ENCODE data around the gene EGLN3. TPM values are rescaled to one million over a fixed set of nuclear protein-coding genes. Genes with fewer than 3 reads are reported as not detected.

The EGLN3 gene
- total RNA-seq, 1 experiment from 2014 or later: 3.2 TPM

- no peak overlapping the region for H3K4me2 ChIP-seq (ENCODE audit: low read length)
- intact Hi-C loops (cut with micrococcal nuclease): no loop called here
- CTCF ChIA-PET: no interaction called here
Observed at GRCh38 chr14:33952541-33952940, 1.7 kb upstream of the EGLN3 start.

GRCh38 chr14:33951183-33951840 is 438 bp upstream of the EGLN3 start:
- POLR2A ChIA-PET (ENCODE audit: unreplicated experiment): no interaction called here
- Histone ChIP-seq H3K79me2 (ENCODE audit: low read length) (0 out of 2 replicates have a peak, but pooled peaks cover 7% of the 10 kb centered on the region), H3K4me3 (ENCODE audit: low read length) (peak overlapping the region; percentile 69), H2AFZ (ENCODE audit: low read length) (peak overlapping the region; percentile 66), H3K9ac (ENCODE audit: low read length) (no peak overlapping the region), H4K20me1 (ENCODE audit: low read length) (no peaks in the 10 kb centered on the region), H3K36me3 (ENCODE audit: low read depth, low read length) (no peaks in the 10 kb centered on the region), H3K4me2 (ENCODE audit: low read length) (peak overlapping the region; percentile 81), H3K9me2 (replicated peaks; ENCODE audit: low read length) (no peaks in the 10 kb centered on the region), H3K27me3 (ENCODE audit: low read length) (peaks cover 41% of the 10 kb centered on the region), H3K27ac (ENCODE audit: low read length) (no peak overlapping the region), H3K4me1 (ENCODE audit: insufficient read depth, low read length) (peaks cover 12% of the 10 kb centered on the region), H3F3A (ENCODE audit: low read length, unreplicated experiment) (no peaks in the 10 kb centered on the region), H3K9me3 (ENCODE audit: low read length) (no peaks in the 10 kb centered on the region)
- no TSS peak for BruUV-seq (replicated peaks)
- ATAC-seq: no peak
- CTCF ChIA-PET: no interaction called here
- TF ChIP-seq EZH2 (IDR thresholded peaks at IDR 0.05; ENCODE audit: low read length, unreplicated experiment): no peak
- no peak for TF ChIP-seq CTCF (conservative IDR thresholded peaks at IDR 0.05; ENCODE audit: low read depth, low read length)
- TF ChIP-seq EZH2phosphoT487 (IDR thresholded peaks at IDR 0.05; ENCODE audit: borderline replicate concordance, low read length): no peak
- intact Hi-C loops (cut with micrococcal nuclease): no loop called here
- DNase-seq: no peak

More at GRCh38 chr14:33952541-33952940, 1.7 kb upstream of the EGLN3 start:
- H3K9ac ChIP-seq (ENCODE audit: low read length): no peak overlapping the region
- peaks cover 34% of the 10 kb centered on the region for H3K27me3 ChIP-seq (ENCODE audit: low read length)
- no peaks in the 10 kb centered on the region for H3K9me3 ChIP-seq (ENCODE audit: low read length)
- H3K9me2 ChIP-seq (replicated peaks; ENCODE audit: low read length): no peaks in the 10 kb centered on the region
- no peak overlapping the region for H3K4me3 ChIP-seq (ENCODE audit: low read length)
- H2AFZ ChIP-seq (ENCODE audit: low read length): no peak overlapping the region
- H3K27ac ChIP-seq (ENCODE audit: low read length): no peak overlapping the region
- TF ChIP-seq EZH2phosphoT487 (IDR thresholded peaks at IDR 0.05; ENCODE audit: borderline replicate concordance, low read length): no peak
- TF ChIP-seq CTCF (conservative IDR thresholded peaks at IDR 0.05; ENCODE audit: low read depth, low read length): no peak
- no peak for TF ChIP-seq EZH2 (IDR thresholded peaks at IDR 0.05; ENCODE audit: low read length, unreplicated experiment)
- ATAC-seq (no peak), DNase-seq (no peak)
- no peaks in the 10 kb centered on the region for H3F3A ChIP-seq (ENCODE audit: low read length, unreplicated experiment)
- no peaks in the 10 kb centered on the region for H3K36me3 ChIP-seq (ENCODE audit: low read depth, low read length)
- BruUV-seq (replicated peaks): no TSS peak
- POLR2A ChIA-PET (ENCODE audit: unreplicated experiment): interaction anchor here (0.5 kb wide), 1 partner anchor 64 kb away, joined by 3 read pairs; no protein-coding TSS in a partner anchor
- H3K79me2 ChIP-seq (ENCODE audit: low read length): 0 out of 2 replicates have a peak, but pooled peaks cover 7% of the 10 kb centered on the region
- H4K20me1 ChIP-seq (ENCODE audit: low read length): no peaks in the 10 kb centered on the region
- H3K4me1 ChIP-seq (ENCODE audit: insufficient read depth, low read length): peaks cover 12% of the 10 kb centered on the region

GRCh38 chr14:33949411-33949893 is 1.4 kb downstream of the EGLN3 start:
- H3K9me3 ChIP-seq (ENCODE audit: low read length): no peaks in the 10 kb centered on the region
- H3F3A ChIP-seq (ENCODE audit: low read length, unreplicated experiment): no peaks in the 10 kb centered on the region
- no peak overlapping the region for H3K9ac ChIP-seq (ENCODE audit: low read length)
- no peak overlapping the region for H3K27ac ChIP-seq (ENCODE audit: low read length)
- 0 out of 2 replicates have a peak, but pooled peaks cover 10% of the 10 kb centered on the region for H3K79me2 ChIP-seq (ENCODE audit: low read length)
- TF ChIP-seq EZH2phosphoT487 (IDR thresholded peaks at IDR 0.05; ENCODE audit: borderline replicate concordance, low read length) (no peak), EZH2 (IDR thresholded peaks at IDR 0.05; ENCODE audit: low read length, unreplicated experiment) (no peak), CTCF (conservative IDR thresholded peaks at IDR 0.05; ENCODE audit: low read depth, low read length) (no peak)
- intact Hi-C loops (cut with micrococcal nuclease): no loop called here
- CTCF ChIA-PET: no interaction called here
- H4K20me1 ChIP-seq (ENCODE audit: low read length): no peaks in the 10 kb centered on the region
- H3K27me3 ChIP-seq (ENCODE audit: low read length): peaks cover 37% of the 10 kb centered on the region
- peaks cover 12% of the 10 kb centered on the region for H3K4me1 ChIP-seq (ENCODE audit: insufficient read depth, low read length)
- peak overlapping the region; percentile 81 for H3K4me2 ChIP-seq (ENCODE audit: low read length)
- H3K36me3 ChIP-seq (ENCODE audit: low read depth, low read length): no peaks in the 10 kb centered on the region
- no peaks in the 10 kb centered on the region for H3K9me2 ChIP-seq (replicated peaks; ENCODE audit: low read length)
- H3K4me3 ChIP-seq (ENCODE audit: low read length): peak overlapping the region; percentile 69; the same call in 1 of the 2 replicates
- DNase-seq (no peak), ATAC-seq (no peak)
- H2AFZ ChIP-seq (ENCODE audit: low read length): no peak overlapping the region
- POLR2A ChIA-PET (ENCODE audit: unreplicated experiment): no interaction called here
- BruUV-seq (replicated peaks): no TSS peak

Data from PC-3 (cell line).